Sciatic nerve (tissue), 2 donors: ENCODE data around the gene SIN3B. TPM values are rescaled to one million over a fixed set of nuclear protein-coding genes. Genes with fewer than 3 reads are reported as not detected.
"Not testable (repeated sequence)": the region's sequence is repeated elsewhere in the genome, so short reads cannot be mapped to it uniquely, and the experiment has no call there.

Source experiments
- ATAC-seq: fragments of 200-7000 bp; cut with Tn5 transposase; one replicate; pipeline ENCODE4 v1.9.1; 2020; ENCODE audit warnings: mild to moderate bottlenecking, moderate library complexity
- DNase-seq: peaks from one replicate; pipeline ENCODE4 v3.0.0-alpha.2; 2020; ENCODE audit warnings: low spot score
- intact Hi-C: fragments of 100-400 bp; cut with DNase I; formaldehyde crosslinking; loops from one replicate; pipeline ENCODE4 v1.14.2; 2022
- total RNA-seq: library from RNA; stranded (reverse); fragmentation: NEBNext Ultra II Directional; extraction: Animal tissue kit (Norgen Biotek cat#: 25700); gene quantifications from one replicate; pipeline ENCODE4 v1.2.1, GENCODE V29; 2021
- donor health status: DM: no; HTN: no; CAD: no.
- donor health status: DM: no; HTN: no; CAD: no.

The SIN3B gene
- 84.8 TPM for total RNA-seq

DNA sequence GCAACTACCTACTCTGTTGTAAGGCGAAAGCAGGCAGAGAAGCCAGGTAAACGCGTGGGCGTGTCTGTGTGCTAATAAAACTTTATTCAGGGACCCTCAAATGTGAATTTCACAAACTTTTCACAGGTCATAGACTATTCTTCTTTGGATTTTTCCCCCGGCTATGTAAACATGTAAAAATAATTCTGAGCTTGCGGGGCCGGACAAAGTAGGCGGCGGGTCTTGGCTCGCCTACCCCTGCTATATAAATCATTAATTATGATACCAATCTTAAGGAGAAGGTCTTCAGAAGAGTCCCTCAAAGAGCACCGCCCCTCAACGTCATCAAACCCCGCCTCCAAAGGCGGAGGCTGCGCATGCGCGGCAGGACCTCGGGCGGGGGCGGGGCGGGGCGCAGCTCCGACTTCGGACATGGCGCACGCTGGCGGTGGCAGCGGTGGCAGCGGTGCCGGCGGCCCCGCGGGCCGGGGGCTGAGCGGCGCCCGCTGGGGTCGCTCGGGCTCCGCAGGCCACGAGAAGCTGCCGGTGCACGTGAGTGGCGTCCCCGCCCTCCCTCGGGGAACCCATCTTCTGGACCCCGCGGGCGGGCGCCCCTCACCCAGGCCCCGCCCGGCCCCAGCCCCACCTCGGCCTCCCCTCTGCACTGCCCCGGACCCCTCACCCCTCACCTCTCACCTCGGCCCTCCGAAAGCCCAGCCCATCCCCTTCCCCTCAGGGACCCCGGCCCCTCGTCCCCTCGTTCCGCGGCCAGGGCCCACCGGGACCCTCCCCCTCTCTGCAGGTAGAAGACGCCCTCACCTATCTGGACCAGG lies at the start of gene SIN3B:
Gene SIN3B (plus strand): TSS at position 389 of the 812 bp plus-strand sequence. CDS start 23 bp downstream, at position 412.
- ATAC-seq: peak; percentile 93

DNA sequence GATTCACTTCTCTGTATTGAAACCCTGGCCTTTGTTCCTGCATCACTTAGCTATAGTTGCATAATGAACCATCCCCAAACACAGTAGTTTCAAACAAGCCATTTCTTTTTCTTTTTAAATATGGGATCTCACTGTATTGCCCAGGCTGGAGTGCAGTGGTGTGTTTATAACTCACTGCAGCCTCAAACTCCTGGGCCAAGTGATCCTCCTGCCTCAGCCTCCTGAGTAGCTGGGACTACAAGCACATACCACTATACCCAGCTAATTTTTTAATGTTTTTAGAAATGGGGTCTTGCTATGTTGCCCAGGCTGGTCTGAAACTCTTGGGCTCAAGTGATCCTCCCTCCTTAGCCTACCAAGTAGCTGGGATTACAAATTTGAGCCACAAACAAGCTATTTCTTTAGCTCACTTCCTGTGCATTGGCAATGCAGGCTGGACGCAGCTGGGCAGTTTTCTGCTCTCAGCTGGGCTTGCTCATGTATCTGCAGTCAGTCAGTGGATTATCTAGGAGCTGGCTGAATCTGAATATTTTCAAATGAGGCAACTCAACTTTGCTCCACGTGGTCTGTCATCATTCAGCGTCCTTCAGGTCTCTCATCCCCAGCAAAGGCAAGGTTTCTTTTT lies 49.5 kb upstream of the SIN3B start:
- DNase-seq: no peak
- intact Hi-C loops: no loop called here
- ATAC-seq: no peak

More for the DNA sequence above, at the start of gene SIN3B:
- DNase-seq: peak; percentile 92
- intact Hi-C loops: no loop called here

GRCh38 chr19:16782719-16783118 lies 46.5 kb upstream of the SIN3B start:
- intact Hi-C loops: no loop called here
- DNase-seq (no peak), ATAC-seq (no peak)

GRCh38 chr19:16788479-16788878 lies 40.7 kb upstream of the SIN3B start:
- ATAC-seq (no peak), DNase-seq (no peak)
- intact Hi-C loops: no loop called here

- no peak for ATAC-seq
- intact Hi-C loops: no loop called here
Measured at GRCh38 chr19:16789238-16789637, 40.0 kb upstream of the SIN3B start.

GRCh38 chr19:16790051-16790450 lies 39.1 kb upstream of the SIN3B start:
- ATAC-seq (no peak), DNase-seq (no peak)
- intact Hi-C loops: no loop called here

More at GRCh38 chr19:16789238-16789637, 40.0 kb upstream of the SIN3B start:
- no peak for DNase-seq

- ATAC-seq (no peak), DNase-seq (no peak)
- intact Hi-C loops: no loop called here
Measured at GRCh38 chr19:16791942-16792341, 37.3 kb upstream of the SIN3B start.

GRCh38 chr19:16794456-16795441 lies 34.4 kb upstream of the SIN3B start:
- intact Hi-C loops: no loop called here
- ATAC-seq: no peak

DNA sequence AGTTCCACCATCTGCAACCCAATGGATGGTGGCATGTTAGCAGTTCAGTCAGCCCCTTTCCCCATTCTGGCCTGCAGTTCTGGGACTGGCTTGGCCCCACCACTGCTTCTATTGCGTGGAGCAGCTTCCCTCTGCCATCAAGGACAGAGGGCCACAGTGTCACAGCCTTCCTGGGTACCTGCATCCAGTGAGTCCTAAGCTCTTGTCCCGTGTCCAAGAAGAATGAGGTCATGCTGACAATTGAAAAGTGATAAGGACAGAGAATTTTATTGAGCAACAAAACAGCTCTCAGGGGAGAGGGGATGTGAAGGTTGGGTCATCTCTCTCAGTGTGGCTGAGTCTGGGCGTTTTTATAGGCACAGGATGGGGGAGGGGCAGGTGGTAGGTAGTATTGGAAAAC lies 33.5 kb upstream of the SIN3B start:
- DNase-seq (no peak), ATAC-seq (no peak)
- intact Hi-C loops: no loop called here

More at GRCh38 chr19:16794456-16795441, 34.4 kb upstream of the SIN3B start:
- DNase-seq: no peak

- DNase-seq (no peak), ATAC-seq (no peak)
- intact Hi-C loops: no loop called here
Measured at GRCh38 chr19:16797876-16798275, 31.3 kb upstream of the SIN3B start.

DNA sequence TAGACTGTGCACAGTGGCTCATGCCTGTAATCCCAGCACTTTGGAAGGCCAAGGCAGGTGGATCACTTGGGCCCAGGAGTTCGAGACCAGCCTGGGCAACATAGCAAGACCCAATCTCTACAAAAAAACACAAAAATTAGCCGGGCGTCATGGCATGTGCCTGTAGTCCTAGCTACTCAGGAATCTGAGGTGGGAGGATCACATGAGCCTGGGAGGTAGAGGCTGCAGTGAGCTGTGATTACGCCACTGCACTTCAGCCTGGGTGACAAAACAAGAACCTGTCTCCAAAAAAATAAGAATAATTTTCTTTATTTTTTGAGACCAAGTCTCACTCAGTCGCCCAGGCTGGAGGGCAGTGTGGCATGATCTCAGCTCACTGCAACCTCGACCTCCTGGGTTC lies 30.9 kb upstream of the SIN3B start:
- ATAC-seq, intact Hi-C loops, DNase-seq: not testable (repeated sequence)

DNA sequence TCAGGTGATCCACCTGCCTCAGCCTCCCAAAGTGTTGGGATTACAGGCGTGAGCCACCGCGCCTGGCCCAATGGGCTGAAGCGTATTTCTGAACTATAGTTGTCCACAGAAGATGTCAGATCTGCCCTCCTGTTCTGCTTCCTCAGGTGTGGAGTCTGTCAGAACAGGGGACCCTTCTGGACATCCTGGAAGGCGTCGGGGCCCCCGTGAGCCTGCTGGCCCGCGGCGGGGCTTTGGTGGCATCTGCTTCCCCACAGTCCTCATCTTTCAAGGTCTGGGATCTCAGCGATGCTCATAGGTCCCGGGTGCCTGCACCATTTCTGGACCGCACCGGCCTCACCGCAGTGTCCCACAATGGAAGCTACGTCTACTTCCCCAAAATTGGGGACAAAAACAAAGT lies 29.5 kb upstream of the SIN3B start:
- DNase-seq: no peak
- no peak for ATAC-seq
- intact Hi-C loops: no loop called here

- no peak for ATAC-seq
- intact Hi-C loops: no loop called here
- DNase-seq: no peak
Measured at GRCh38 chr19:16801600-16802013, 27.6 kb upstream of the SIN3B start.

DNA sequence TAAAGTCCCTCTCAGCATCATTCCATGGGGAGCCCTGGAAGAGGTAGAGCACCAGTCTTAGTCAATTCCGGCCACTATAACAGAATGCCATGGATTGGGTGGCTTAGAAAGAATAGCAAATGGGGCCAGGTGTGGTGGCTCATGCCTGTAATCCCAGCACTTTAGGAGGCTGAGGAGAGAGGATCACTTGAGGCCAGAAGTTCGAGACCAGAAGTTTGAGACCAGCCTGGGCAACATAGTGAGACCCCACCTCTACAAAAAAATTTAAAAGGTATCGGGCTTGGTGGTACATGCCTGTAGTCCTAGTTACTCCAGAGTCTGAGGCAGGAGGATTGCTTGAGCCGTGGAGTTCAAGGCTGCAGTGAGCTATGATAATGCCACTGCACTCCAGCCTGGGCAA lies 25.0 kb upstream of the SIN3B start:
- no peak for ATAC-seq
- intact Hi-C loops: no loop called here
- no peak for DNase-seq

- intact Hi-C loops: no loop called here
- ATAC-seq (no peak), DNase-seq (no peak)
Measured at GRCh38 chr19:16807549-16808284, 21.5 kb upstream of the SIN3B start.

DNA sequence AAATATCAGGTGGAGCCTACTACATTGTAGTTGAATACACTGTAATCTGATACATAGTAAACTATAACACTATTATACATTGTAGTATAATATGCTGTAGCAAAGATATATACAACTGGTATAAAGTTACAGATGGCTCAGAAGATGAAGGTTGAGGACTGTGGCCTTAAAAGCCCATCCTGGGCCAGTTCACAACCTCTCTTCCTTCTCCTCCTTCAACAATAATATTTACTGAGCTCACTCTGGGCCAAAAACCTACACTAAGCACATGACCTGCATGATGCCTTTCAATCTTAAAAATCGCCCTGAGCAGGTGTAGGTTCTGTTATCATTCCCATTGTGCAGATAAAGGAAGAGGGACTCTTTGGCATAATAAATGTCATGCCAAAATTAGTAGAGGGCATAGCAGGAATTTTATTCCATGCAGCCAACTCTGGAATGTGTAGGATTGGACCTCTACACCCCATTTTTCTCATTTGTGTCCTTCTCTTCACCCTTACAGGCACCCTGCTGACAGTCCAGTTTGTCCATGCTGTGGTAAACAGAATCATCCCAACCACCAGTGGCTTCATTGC lies 14.6 kb upstream of the SIN3B start:
- intact Hi-C loops: no loop called here
- ATAC-seq (no peak), DNase-seq (no peak)

- intact Hi-C loops: no loop called here
- DNase-seq (no peak), ATAC-seq (no peak)
Measured at GRCh38 chr19:16820056-16820455, 9.1 kb upstream of the SIN3B start.

GRCh38 chr19:16821081-16821480 lies 8.1 kb upstream of the SIN3B start:
- no peak for ATAC-seq
- intact Hi-C loops: no loop called here
- DNase-seq: no peak
